ENCODE measurements around the gene MARF1.

DNA sequence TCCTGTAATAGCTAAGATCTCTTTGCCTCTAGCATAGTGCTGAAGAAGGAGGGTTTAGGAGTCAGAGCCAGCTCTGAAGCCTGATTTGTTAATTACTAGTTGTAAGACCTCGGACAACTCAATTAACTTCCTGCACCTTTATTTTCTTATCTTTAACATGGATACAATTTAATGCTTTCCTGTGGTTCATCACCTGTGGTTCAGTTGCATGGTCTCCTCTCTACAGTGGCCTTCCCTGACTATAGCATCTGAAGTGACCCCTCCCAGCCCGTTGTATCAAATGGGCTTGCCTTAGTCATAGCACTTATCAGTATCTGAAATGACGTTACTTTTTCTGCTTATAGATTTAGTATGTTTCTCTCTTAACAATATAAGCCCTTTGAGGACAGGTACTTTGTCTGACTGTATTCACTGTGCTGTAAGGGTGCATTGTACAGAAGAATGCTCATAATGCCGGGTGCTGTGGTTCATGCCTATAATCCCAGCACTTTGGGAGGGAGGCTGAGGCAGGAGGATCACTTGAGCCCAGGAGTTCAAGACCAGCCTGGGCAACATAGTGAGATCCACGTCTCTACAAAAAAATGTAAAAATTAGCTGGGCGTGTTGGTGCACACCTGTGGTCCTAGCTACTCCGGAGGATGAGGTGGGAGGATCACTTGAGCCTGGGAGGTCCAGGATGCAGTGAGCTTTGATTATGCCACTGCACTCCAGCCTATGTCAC is 4.5 kb upstream of the MARF1 start:
- TF ChIP-seq, protein P1, sequence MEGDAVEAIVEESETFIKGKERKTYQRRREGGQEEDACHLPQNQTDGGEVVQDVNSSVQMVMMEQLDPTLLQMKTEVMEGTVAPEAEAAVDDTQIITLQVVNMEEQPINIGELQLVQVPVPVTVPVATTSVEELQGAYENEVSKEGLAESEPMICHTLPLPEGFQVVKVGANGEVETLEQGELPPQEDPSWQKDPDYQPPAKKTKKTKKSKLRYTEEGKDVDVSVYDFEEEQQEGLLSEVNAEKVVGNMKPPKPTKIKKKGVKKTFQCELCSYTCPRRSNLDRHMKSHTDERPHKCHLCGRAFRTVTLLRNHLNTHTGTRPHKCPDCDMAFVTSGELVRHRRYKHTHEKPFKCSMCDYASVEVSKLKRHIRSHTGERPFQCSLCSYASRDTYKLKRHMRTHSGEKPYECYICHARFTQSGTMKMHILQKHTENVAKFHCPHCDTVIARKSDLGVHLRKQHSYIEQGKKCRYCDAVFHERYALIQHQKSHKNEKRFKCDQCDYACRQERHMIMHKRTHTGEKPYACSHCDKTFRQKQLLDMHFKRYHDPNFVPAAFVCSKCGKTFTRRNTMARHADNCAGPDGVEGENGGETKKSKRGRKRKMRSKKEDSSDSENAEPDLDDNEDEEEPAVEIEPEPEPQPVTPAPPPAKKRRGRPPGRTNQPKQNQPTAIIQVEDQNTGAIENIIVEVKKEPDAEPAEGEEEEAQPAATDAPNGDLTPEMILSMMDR (IDR thresholded peaks at IDR 0.05), result no peak
- no peak for TF ChIP-seq POLR2A (IDR thresholded peaks at IDR 0.05)
